Stimulated activated CD4-positive, alpha-beta T cell treated with anti-CD3 and anti-CD28 coated beads, Interleukin-12 subunit alpha, Interleukin-12 subunit beta, amount 100 ng/mL, for 4 hours (primary cell): ENCODE data around the gene TP53I3.
"Not testable (repeated sequence)": the region's sequence is repeated elsewhere in the genome, so short reads cannot be mapped to it uniquely, and the experiment has no call there.

Source experiments
- DNase-seq: peaks from one replicate; pipeline ENCODE4 v3.0.0-alpha.2; 2020

Gene TP53I3

GRCh38 chr2:24095171-24095677, 10.6 kb upstream of the TP53I3 start:
- not testable (repeated sequence) for DNase-seq

GRCh38 chr2:24093270-24093669, 8.6 kb upstream of the TP53I3 start:
- DNase-seq = not testable (repeated sequence)

- no peak for DNase-seq
These were observed 4.3 kb upstream of the TP53I3 start for GRCh38 chr2:24088821-24089359.

- DNase-seq = no peak
These were observed 2.4 kb upstream of the TP53I3 start for GRCh38 chr2:24087032-24087431.

GRCh38 chr2:24086241-24086640, 1.6 kb upstream of the TP53I3 start:
- no peak for DNase-seq

- DNase-seq = no peak
These were observed 511 bp upstream of the TP53I3 start for GRCh38 chr2:24085200-24085489.

- no peak for DNase-seq
These were observed 858 bp downstream of the TP53I3 start for GRCh38 chr2:24083567-24084385.

GRCh38 chr2:24082787-24083566, 1.7 kb downstream of the TP53I3 start:
- no peak for DNase-seq

GRCh38 chr2:24080701-24081100, 3.9 kb downstream of the TP53I3 start:
- no peak for DNase-seq

- no peak for DNase-seq
These were observed 6.8 kb downstream of the TP53I3 start for GRCh38 chr2:24077879-24078278.

- no peak for DNase-seq
These were observed 7.1 kb downstream of the TP53I3 start for GRCh38 chr2:24077535-24077877.

- DNase-seq = peak; percentile 15
These were observed 7.6 kb downstream of the TP53I3 start for GRCh38 chr2:24076849-24077534.

GRCh38 chr2:24075915-24076848, 8.5 kb downstream of the TP53I3 start, which contains the start of gene SF3B6:
Gene SF3B6 (minus strand): TSS chr2:24076326. CDS start chr2:24076229, 97 bp downstream.
- DNase-seq = peak; percentile 99

GRCh38 chr2:24075259-24075658, 9.4 kb downstream of the TP53I3 start:
- DNase-seq = no peak

GRCh38 chr2:24073816-24074215, 10.8 kb downstream of the TP53I3 start:
- DNase-seq = no peak

GRCh38 chr2:24072259-24072658, 12.4 kb downstream of the TP53I3 start:
- DNase-seq = no peak

- DNase-seq = no peak
These were observed 19.3 kb downstream of the TP53I3 start for GRCh38 chr2:24065341-24065740.

GRCh38 chr2:24058564-24059271, 25.9 kb downstream of the TP53I3 start:
- no peak for DNase-seq

GRCh38 chr2:24055750-24056149, 28.9 kb downstream of the TP53I3 start:
- no peak for DNase-seq

- no peak for DNase-seq
These were observed 30.1 kb downstream of the TP53I3 start for GRCh38 chr2:24054366-24055010.

GRCh38 chr2:24052951-24053350, 31.7 kb downstream of the TP53I3 start:
- DNase-seq = no peak
